SU-DHL-6 (cell line): Measurements from ENCODE around the gene DOCK1.

Experiments used
- EZH2phosphoT487 ChIP-seq: fragments of 200-600 bp; sonication (generic), shearing (Covaris generic); conservative IDR thresholded peaks from 2 replicates; pipeline ENCODE4 v1.6.1; 2018; ENCODE audit warnings: mild to moderate bottlenecking, antibody characterized with exemption, low read length, moderate library complexity, mixed read lengths
- TF ChIP-seq, protein P1 (sequence below): fragments of 200-600 bp; sonication (generic); IDR thresholded peaks from one replicate; pipeline ENCODE4 v1.5.1; 2017; ENCODE audit warnings: antibody characterized with exemption, mild to moderate bottlenecking, low read length, moderate library complexity; ENCODE audit not compliant: insufficient read depth, poor library complexity, severe bottlenecking

DNA sequence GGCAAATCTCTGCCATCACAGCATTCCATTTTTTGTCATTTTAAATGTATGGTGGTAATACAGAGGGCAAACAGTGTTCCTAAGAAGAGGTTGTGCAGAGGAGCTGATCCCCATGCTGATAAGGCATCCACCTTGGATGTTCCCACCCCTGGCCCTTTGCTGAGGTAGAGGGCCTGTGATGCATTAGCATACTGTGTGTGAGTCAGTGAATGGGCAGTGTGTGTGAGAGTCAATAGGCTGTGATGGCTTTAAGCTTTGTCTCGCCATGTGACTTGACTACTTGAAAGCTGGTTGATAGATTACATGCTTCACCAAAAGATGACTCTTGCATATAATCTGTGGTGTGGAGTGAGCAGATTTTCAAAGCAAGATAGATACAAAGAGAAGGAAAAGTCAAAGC lies 209.9 kb downstream of the DOCK1 start:
- TF ChIP-seq, protein P1, sequence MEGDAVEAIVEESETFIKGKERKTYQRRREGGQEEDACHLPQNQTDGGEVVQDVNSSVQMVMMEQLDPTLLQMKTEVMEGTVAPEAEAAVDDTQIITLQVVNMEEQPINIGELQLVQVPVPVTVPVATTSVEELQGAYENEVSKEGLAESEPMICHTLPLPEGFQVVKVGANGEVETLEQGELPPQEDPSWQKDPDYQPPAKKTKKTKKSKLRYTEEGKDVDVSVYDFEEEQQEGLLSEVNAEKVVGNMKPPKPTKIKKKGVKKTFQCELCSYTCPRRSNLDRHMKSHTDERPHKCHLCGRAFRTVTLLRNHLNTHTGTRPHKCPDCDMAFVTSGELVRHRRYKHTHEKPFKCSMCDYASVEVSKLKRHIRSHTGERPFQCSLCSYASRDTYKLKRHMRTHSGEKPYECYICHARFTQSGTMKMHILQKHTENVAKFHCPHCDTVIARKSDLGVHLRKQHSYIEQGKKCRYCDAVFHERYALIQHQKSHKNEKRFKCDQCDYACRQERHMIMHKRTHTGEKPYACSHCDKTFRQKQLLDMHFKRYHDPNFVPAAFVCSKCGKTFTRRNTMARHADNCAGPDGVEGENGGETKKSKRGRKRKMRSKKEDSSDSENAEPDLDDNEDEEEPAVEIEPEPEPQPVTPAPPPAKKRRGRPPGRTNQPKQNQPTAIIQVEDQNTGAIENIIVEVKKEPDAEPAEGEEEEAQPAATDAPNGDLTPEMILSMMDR: no peak
- TF ChIP-seq EZH2phosphoT487: no peak
